ENCODE data around the gene TNFRSF6B. TPM values are rescaled to one million over a fixed set of nuclear protein-coding genes. Genes with fewer than 3 reads are reported as not detected.

TNFRSF6B gene
- polyA plus RNA-seq, 10 donors, result 0.22 to 3.0 (median 0.87) TPM

GRCh38 chr20:63682384-63683139, 13.9 kb upstream of the TNFRSF6B start:
- peak in 2 of 3 donors; percentile 31 to 91 for DNase-seq

- DNase-seq, result no peak
These were observed 11.0 kb upstream of the TNFRSF6B start for GRCh38 chr20:63685269-63686026.

GRCh38 chr20:63686094-63686491, 10.4 kb upstream of the TNFRSF6B start:
- DNase-seq, result no peak

GRCh38 chr20:63686492-63687321, 9.7 kb upstream of the TNFRSF6B start:
- peak; percentile 50 to 85 (median 76) for DNase-seq

GRCh38 chr20:63687419-63688178, 8.9 kb upstream of the TNFRSF6B start:
- no peak for DNase-seq

- no peak for DNase-seq
These were observed 8.0 kb upstream of the TNFRSF6B start for GRCh38 chr20:63688228-63689045.

GRCh38 chr20:63689046-63690002, 7.1 kb upstream of the TNFRSF6B start:
- DNase-seq, result no peak

GRCh38 chr20:63690003-63690897, 6.2 kb upstream of the TNFRSF6B start:
- no peak for DNase-seq

- DNase-seq, result peak in 1 of 3 donors; percentile 32
These were observed 5.3 kb upstream of the TNFRSF6B start for GRCh38 chr20:63690898-63691710.

GRCh38 chr20:63691711-63692435, 4.6 kb upstream of the TNFRSF6B start:
- DNase-seq, result peak in 1 of 3 donors; percentile 37

- peak in 1 of 3 donors; percentile 63 for DNase-seq
These were observed 3.9 kb upstream of the TNFRSF6B start for GRCh38 chr20:63692436-63693082.

GRCh38 chr20:63693083-63693732, 3.2 kb upstream of the TNFRSF6B start:
- peak in 1 of 3 donors; percentile 59 for DNase-seq

GRCh38 chr20:63693733-63694583, 2.5 kb upstream of the TNFRSF6B start:
- peak in 1 of 3 donors; percentile 40 for DNase-seq
